H1 (cell line): ENCODE results near the gene TMEM185A.
"Not testable (repeated sequence)": the region's sequence is repeated elsewhere in the genome, so short reads cannot be mapped to it uniquely, and the experiment has no call there.

Source experiments
- CTCF ChIP-seq, 3 experiments: IDR thresholded peaks; 1 replicate in 2 of 3; 2 replicates in 1 of 3; pipeline versions ENCODE4 v1.5.1 to v1.6.1; 2011; ENCODE audit warnings: low read length in 3 of 3, mild to moderate bottlenecking in 3 of 3, inconsistent platforms in 2 of 3, low read depth in 1 of 3, moderate library complexity in 1 of 3; ENCODE audit not compliant: insufficient read depth in 1 of 3; ENCODE audit errors: control extremely low read depth in 1 of 3
- E2F6 ChIP-seq: IDR thresholded peaks from 2 replicates; pipeline ENCODE4 v1.6.1; 2012; ENCODE audit warnings: inconsistent platforms
- RBBP5 ChIP-seq: IDR thresholded peaks from 2 replicates; pipeline ENCODE4 v1.7.1; 2012; ENCODE audit warnings: low read depth, mild to moderate bottlenecking, inconsistent platforms, low read length, moderate library complexity, borderline replicate concordance
- SRF ChIP-seq: IDR thresholded peaks from 2 replicates; pipeline ENCODE4 v1.6.1; 2011; ENCODE audit warnings: mild to moderate bottlenecking, low read depth, low read length, moderate library complexity
- TAF1 ChIP-seq: IDR thresholded peaks from 2 replicates; pipeline ENCODE4 v1.6.1; 2011; ENCODE audit warnings: mild to moderate bottlenecking, low read depth, low read length

DNA sequence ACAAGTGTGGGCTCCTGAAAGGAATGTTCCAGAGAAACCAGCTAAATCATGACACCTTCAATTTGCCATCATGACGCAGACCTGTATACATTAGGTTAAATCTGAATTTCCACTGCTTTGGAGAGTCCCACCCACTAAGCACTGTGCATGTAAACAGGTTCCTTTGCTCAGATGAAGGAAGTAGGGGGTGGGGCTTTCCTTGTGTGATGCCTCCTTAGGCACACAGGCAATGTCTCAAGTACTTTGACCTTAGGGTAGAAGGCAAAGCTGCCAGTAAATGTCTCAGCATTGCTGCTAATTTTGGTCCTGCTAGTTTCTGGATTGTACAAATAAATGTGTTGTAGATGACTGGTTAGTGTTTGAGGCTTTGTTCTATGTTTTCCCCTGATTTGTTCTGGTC, 84.6 kb downstream of the TMEM185A start:
- TF ChIP-seq CTCF (IDR thresholded peaks at IDR 0.05; ENCODE audit: control extremely low read depth in 1 of 3, insufficient read depth in 1 of 3, low read depth in 1 of 3, low read length in 3 of 3); E2F6; RBBP5; SRF; TAF1: not testable (repeated sequence)
